Thyroid gland (tissue), 4 donors: ENCODE results near the gene SCTR. TPM values are rescaled to one million over a fixed set of nuclear protein-coding genes. Genes with fewer than 3 reads are reported as not detected.

ENCODE experiments used
- DNase-seq, 2 donors: peaks; one replicate each; pipeline ENCODE4 v3.0.0-alpha.2; 2019
- H3K27ac ChIP-seq, 3 donors: fragments of 200-600 bp; sonication (generic); 1 replicate in 2 of 3; 2 replicates in 1 of 3; pipeline ENCODE4 v1.5.1; 2016 to 2019; ENCODE audit warnings: mild to moderate bottlenecking in 1 of 3, moderate library complexity in 1 of 3
- H3K27me3 ChIP-seq: fragments of 200-600 bp; sonication (generic); one replicate; pipeline ENCODE4 v1.5.1; 2019
- H3K36me3 ChIP-seq, 2 donors: fragments of 200-600 bp; sonication (generic); one replicate each; pipeline ENCODE4 v1.5.1; 2016 to 2019
- H3K4me1 ChIP-seq, 2 donors: fragments of 200-600 bp; sonication (generic); one replicate each; pipeline ENCODE4 v1.5.1; 2017 to 2019
- H3K4me3 ChIP-seq, 3 donors: fragments of 200-600 bp; sonication (generic); replicated peaks in 1 of 3; 1 replicate in 2 of 3; 2 replicates in 1 of 3; pipeline ENCODE4 v1.5.1; 2016; ENCODE audit warnings: mild to moderate bottlenecking in 1 of 3
- H3K9me3 ChIP-seq: fragments of 200-600 bp; sonication (generic); one replicate; pipeline ENCODE4 v1.5.1; 2017
- POLR2A ChIP-seq, 2 donors: fragments of 450-650 bp; IDR thresholded peaks; one replicate each; pipeline ENCODE4 v1.6.1; 2017; ENCODE audit warnings: antibody characterized with exemption in 2 of 2, mild to moderate bottlenecking in 2 of 2, moderate library complexity in 1 of 2
- WGBS, 2 donors: methylation state at CpG; one replicate each; pipeline ENCODE4 v1.1.5; 2017; 5-methylcytosine and 5-hydroxymethylcytosine counted together
- intact Hi-C: fragments of 100-400 bp; cut with DNase I; formaldehyde crosslinking; loops from one replicate; pipeline ENCODE4 v1.15.1; 2023
- total RNA-seq, 4 donors: library from RNA; depleted of rRNA; stranded (reverse); fragments of >200 nt; gene quantifications; one replicate each; pipeline ENCODE4 v1.2.3, GENCODE V29; 2016
- TF ChIP-seq, protein P1 (sequence below), 6 experiments: fragments of 200-600 bp in 3 of 6; fragments of 450-650 bp in 3 of 6; sonication (generic) in 3 of 6; IDR thresholded peaks; one replicate each; pipeline ENCODE4 v1.5.1; 2016 to 2019; ENCODE audit warnings: antibody characterized with exemption in 6 of 6, mild to moderate bottlenecking in 2 of 6, inconsistent platforms in 1 of 6, moderate library complexity in 1 of 6

The SCTR gene
- total RNA-seq, 4 donors from 2014 or later, result not detected

GRCh38 chr2:119475225-119475856 lies 48.9 kb downstream of the SCTR start:
- no peaks in the 10 kb centered on the region for H3K36me3 ChIP-seq
- WGBS, 2 donors, result 83 to 87% methylated on average over 9 of the region's 9 CpGs
- no peak overlapping the region for H3K27ac ChIP-seq
- peaks cover 0 to 6% of the 10 kb centered on the region in 2 donors for H3K4me1 ChIP-seq
- H3K27me3 ChIP-seq, result no peaks in the 10 kb centered on the region
- no peak overlapping the region for H3K4me3 ChIP-seq
- no peaks in the 10 kb centered on the region for H3K9me3 ChIP-seq
- intact Hi-C loops, result no loop called here
- TF ChIP-seq, protein P1, sequence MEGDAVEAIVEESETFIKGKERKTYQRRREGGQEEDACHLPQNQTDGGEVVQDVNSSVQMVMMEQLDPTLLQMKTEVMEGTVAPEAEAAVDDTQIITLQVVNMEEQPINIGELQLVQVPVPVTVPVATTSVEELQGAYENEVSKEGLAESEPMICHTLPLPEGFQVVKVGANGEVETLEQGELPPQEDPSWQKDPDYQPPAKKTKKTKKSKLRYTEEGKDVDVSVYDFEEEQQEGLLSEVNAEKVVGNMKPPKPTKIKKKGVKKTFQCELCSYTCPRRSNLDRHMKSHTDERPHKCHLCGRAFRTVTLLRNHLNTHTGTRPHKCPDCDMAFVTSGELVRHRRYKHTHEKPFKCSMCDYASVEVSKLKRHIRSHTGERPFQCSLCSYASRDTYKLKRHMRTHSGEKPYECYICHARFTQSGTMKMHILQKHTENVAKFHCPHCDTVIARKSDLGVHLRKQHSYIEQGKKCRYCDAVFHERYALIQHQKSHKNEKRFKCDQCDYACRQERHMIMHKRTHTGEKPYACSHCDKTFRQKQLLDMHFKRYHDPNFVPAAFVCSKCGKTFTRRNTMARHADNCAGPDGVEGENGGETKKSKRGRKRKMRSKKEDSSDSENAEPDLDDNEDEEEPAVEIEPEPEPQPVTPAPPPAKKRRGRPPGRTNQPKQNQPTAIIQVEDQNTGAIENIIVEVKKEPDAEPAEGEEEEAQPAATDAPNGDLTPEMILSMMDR (IDR thresholded peaks at IDR 0.05), result no peak
- TF ChIP-seq POLR2A (IDR thresholded peaks at IDR 0.05), result no peak
- DNase-seq, result no peak

- TF ChIP-seq, protein P1 (IDR thresholded peaks at IDR 0.05), result no peak
- TF ChIP-seq POLR2A (IDR thresholded peaks at IDR 0.05), result no peak
- 86 to 92% methylated on average over 8 to 17 of the region's 17 CpGs for WGBS, 2 donors
- DNase-seq, result no peak
- intact Hi-C loops, result no loop called here
- H3K9me3 ChIP-seq, result no peaks in the 10 kb centered on the region
- peaks cover 0 to 6% of the 10 kb centered on the region in 2 donors for H3K4me1 ChIP-seq
- H3K27me3 ChIP-seq, result no peaks in the 10 kb centered on the region
- no peaks in the 10 kb centered on the region for H3K36me3 ChIP-seq
- H3K27ac ChIP-seq, result no peak overlapping the region
- H3K4me3 ChIP-seq, result no peak overlapping the region
Measured at GRCh38 chr2:119474371-119475224, 49.7 kb downstream of the SCTR start.

DNA sequence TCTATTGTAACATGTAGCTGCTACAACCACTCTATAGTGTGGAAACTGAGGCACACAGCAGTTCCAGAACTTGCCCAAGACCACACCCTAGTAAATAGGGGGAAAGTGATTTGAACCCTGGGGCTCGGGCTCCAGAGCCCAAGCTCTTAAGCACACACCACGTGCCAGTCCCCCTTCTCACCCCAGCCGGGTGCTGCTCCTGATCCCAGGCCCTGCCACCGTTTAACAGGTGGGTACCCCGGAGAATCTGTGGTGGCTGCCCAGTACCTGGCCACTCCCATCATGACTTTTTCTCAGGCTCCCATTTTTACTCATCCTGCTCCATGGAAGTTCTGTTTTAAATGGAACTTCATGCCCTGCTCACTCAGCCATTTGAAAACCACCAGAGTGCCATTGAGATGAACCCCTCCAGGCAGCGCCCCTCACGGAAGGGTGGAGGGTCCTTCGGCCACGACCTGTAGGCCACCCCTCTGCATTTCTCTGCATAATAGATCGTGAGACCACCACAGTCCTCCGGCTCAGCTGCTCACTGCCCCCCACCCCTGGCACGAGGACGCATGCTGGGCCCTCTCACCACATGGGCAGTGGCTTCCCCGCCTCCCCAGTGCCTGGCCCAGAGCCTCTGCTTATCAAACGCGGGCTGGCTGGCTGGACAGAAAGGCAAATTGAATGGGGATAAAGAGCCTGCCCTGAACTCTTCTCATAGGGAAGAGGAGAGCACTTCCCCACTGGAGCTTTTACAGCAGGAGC lies 50.5 kb downstream of the SCTR start:
- Histone ChIP-seq H3K27ac (no peak overlapping the region), H3K4me1 (peaks cover 0 to 6% of the 10 kb centered on the region in 2 donors), H3K9me3 (no peaks in the 10 kb centered on the region), H3K36me3 (no peaks in the 10 kb centered on the region), H3K4me3 (no peak overlapping the region), H3K27me3 (no peaks in the 10 kb centered on the region)
- TF ChIP-seq, protein P1 (IDR thresholded peaks at IDR 0.05), result no peak
- TF ChIP-seq POLR2A (IDR thresholded peaks at IDR 0.05), result no peak
- no peak for DNase-seq
- WGBS, 2 donors, result 65 to 79% methylated on average over 15 to 16 of the region's 16 CpGs
- intact Hi-C loops, result no loop called here

- peaks cover 0 to 12% of the 10 kb centered on the region in 2 donors for H3K4me1 ChIP-seq
- H3K27me3 ChIP-seq, result no peaks in the 10 kb centered on the region
- WGBS, 2 donors, result 95 to 97% methylated on average over 8 of the region's 8 CpGs
- no peak overlapping the region for H3K27ac ChIP-seq
- H3K4me3 ChIP-seq, result no peak overlapping the region
- no peak for TF ChIP-seq POLR2A (IDR thresholded peaks at IDR 0.05)
- TF ChIP-seq, protein P1 (IDR thresholded peaks at IDR 0.05), result no peak
- no peaks in the 10 kb centered on the region for H3K36me3 ChIP-seq
- DNase-seq, result no peak
- no peaks in the 10 kb centered on the region for H3K9me3 ChIP-seq
- intact Hi-C loops, result no loop called here
Measured at GRCh38 chr2:119472749-119473148, 51.5 kb downstream of the SCTR start.
